ENCODE measurements around the gene PRDX1. TPM values are rescaled to one million over a fixed set of nuclear protein-coding genes. Genes with fewer than 3 reads are reported as not detected.
A peak's percentile ranks its signal among the peaks of the same experiment; 100 is the strongest.

The PRDX1 gene
- total and polyA plus RNA-seq, 2 of the 13 experiments (the other 11 are each of a cell fraction or from before 2014, with no cell fraction given), result 761 to 1,898 TPM

DNA sequence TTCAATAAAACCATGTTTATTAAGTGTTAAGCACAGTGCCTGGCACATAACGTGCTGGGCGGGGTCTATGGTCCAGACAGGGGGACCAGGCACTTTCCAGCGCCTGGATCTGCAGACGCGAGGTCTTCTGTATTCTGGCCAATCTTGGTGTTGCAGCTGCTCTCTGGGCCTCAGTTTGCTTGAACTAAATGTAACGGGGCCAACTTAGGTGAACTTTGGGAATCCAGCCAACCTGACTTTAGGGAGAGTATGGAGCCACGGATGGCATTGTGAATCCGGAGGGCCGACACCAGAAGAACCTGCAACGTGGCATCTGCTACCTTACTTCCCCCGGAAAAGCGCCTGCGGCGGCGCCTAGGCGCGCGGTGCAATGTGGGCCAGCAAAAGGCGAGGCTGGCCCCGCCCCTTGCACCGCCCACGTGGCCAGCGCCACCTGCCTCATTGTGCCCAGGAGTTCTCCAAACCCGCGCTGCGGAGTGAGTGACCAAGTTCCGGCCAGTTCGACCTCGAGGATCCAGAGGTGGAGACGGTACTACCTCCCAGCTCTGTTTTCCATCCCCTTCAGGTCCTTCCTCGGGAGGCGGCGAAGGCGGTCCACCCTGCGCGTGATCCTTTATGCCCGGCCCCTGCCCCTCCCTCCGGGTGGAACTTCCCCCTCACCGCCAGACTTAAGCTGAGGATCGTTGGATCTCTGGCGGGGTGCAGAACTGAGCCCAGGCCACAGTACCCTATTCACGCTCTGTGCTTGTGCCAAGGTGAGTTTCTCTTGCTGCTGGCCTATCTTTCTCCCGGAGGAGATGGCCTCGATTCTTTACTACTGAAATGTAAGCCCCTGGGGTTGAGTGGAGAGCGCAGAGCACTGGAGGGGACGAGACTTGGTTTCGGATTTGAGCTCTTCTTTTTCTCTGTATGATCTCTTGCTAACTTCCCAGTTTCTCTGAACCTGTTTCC is 29.0 kb upstream of the PRDX1 start, which contains the start of gene AKR1A1 (continued):
- TF ChIP-seq, protein P1, sequence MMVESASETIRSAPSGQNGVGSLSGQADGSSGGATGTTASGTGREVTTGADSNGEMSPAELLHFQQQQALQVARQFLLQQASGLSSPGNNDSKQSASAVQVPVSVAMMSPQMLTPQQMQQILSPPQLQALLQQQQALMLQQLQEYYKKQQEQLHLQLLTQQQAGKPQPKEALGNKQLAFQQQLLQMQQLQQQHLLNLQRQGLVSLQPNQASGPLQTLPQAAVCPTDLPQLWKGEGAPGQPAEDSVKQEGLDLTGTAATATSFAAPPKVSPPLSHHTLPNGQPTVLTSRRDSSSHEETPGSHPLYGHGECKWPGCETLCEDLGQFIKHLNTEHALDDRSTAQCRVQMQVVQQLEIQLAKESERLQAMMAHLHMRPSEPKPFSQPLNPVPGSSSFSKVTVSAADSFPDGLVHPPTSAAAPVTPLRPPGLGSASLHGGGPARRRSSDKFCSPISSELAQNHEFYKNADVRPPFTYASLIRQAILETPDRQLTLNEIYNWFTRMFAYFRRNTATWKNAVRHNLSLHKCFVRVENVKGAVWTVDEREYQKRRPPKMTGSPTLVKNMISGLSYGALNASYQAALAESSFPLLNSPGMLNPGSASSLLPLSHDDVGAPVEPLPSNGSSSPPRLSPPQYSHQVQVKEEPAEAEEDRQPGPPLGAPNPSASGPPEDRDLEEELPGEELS (CRISPR knock-in tag; IDR thresholded peaks at IDR 0.05), result peak; percentile 68
- TF ChIP-seq POLR2AphosphoS5 (IDR thresholded peaks at IDR 0.05; ENCODE audit: low read depth, low read length), result peak; percentile 98
- TF ChIP-seq ARHGAP35 (CRISPR knock-in tag; IDR thresholded peaks at IDR 0.05; ENCODE audit: borderline replicate concordance), result no peak; the same call in 1 of the 2 replicates
- TF ChIP-seq ZNF547 (CRISPR knock-in tag; IDR thresholded peaks at IDR 0.05), result peak; percentile 75; the same call in 1 of the 2 replicates
- no peak for TF ChIP-seq JDP2 (CRISPR knock-in tag; IDR thresholded peaks at IDR 0.05; ENCODE audit: borderline replicate concordance)
- peak; percentile 99 for TF ChIP-seq RBFOX2 (IDR thresholded peaks at IDR 0.05; ENCODE audit: low read depth, low read length)
- TF ChIP-seq FOXJ3 (CRISPR knock-in tag; IDR thresholded peaks at IDR 0.05; ENCODE audit: borderline replicate concordance), result 0 out of 2 replicates have a peak, but pooled peaks have one; percentile 37
- no peak for TF ChIP-seq NR1H2 (CRISPR knock-in tag; IDR thresholded peaks at IDR 0.05; ENCODE audit: borderline replicate concordance, low read depth)
- no peak for TF ChIP-seq ZBTB8A (CRISPR knock-in tag; IDR thresholded peaks at IDR 0.05; ENCODE audit: borderline replicate concordance, low read depth)
- no peak; the same call in 1 of the 2 replicates for TF ChIP-seq ZNF772 (CRISPR knock-in tag; IDR thresholded peaks at IDR 0.05)
- TF ChIP-seq, protein P2, sequence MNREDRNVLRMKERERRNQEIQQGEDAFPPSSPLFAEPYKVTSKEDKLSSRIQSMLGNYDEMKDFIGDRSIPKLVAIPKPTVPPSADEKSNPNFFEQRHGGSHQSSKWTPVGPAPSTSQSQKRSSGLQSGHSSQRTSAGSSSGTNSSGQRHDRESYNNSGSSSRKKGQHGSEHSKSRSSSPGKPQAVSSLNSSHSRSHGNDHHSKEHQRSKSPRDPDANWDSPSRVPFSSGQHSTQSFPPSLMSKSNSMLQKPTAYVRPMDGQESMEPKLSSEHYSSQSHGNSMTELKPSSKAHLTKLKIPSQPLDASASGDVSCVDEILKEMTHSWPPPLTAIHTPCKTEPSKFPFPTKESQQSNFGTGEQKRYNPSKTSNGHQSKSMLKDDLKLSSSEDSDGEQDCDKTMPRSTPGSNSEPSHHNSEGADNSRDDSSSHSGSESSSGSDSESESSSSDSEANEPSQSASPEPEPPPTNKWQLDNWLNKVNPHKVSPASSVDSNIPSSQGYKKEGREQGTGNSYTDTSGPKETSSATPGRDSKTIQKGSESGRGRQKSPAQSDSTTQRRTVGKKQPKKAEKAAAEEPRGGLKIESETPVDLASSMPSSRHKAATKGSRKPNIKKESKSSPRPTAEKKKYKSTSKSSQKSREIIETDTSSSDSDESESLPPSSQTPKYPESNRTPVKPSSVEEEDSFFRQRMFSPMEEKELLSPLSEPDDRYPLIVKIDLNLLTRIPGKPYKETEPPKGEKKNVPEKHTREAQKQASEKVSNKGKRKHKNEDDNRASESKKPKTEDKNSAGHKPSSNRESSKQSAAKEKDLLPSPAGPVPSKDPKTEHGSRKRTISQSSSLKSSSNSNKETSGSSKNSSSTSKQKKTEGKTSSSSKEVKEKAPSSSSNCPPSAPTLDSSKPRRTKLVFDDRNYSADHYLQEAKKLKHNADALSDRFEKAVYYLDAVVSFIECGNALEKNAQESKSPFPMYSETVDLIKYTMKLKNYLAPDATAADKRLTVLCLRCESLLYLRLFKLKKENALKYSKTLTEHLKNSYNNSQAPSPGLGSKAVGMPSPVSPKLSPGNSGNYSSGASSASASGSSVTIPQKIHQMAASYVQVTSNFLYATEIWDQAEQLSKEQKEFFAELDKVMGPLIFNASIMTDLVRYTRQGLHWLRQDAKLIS (CRISPR knock-in tag; IDR thresholded peaks at IDR 0.05), result no peak
- TF ChIP-seq ZNF572 (CRISPR knock-in tag; IDR thresholded peaks at IDR 0.05), result peak; percentile 92; the same call in 1 of the 2 replicates
- TF ChIP-seq ZNF850 (CRISPR knock-in tag; conservative IDR thresholded peaks at IDR 0.05), result no peak
- TF ChIP-seq, protein P3, sequence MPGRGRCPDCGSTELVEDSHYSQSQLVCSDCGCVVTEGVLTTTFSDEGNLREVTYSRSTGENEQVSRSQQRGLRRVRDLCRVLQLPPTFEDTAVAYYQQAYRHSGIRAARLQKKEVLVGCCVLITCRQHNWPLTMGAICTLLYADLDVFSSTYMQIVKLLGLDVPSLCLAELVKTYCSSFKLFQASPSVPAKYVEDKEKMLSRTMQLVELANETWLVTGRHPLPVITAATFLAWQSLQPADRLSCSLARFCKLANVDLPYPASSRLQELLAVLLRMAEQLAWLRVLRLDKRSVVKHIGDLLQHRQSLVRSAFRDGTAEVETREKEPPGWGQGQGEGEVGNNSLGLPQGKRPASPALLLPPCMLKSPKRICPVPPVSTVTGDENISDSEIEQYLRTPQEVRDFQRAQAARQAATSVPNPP (CRISPR knock-in tag; IDR thresholded peaks at IDR 0.05), result peak; percentile 92
- peak; percentile 27; the same call in 1 of the 2 replicates for TF ChIP-seq ZNF367 (CRISPR knock-in tag; IDR thresholded peaks at IDR 0.05; ENCODE audit: borderline replicate concordance)

Measured in HepG2 (cell line).